KMS-11 (cell line): ENCODE measurements around the gene ESCO1.

Experiments
- H2AFZ ChIP-seq: fragments of 200-600 bp; sonication (generic); 2 replicates; pipeline ENCODE4 v1.6.1; 2016; ENCODE audit warnings: antibody characterized with exemption, mixed run types, low read depth
- H3K27ac ChIP-seq: fragments of 200-600 bp; sonication (generic); 2 replicates; pipeline ENCODE4 v1.6.1; 2016; ENCODE audit warnings: mild to moderate bottlenecking, mixed run types
- H3K27me3 ChIP-seq: fragments of 200-600 bp; sonication (generic); 2 replicates; pipeline ENCODE4 v1.6.1; 2017; ENCODE audit warnings: mild to moderate bottlenecking, low read depth, mixed run types, moderate library complexity; ENCODE audit not compliant: insufficient read depth
- H3K36me3 ChIP-seq: fragments of 200-600 bp; sonication (generic); 2 replicates; pipeline ENCODE4 v1.6.1; 2017; ENCODE audit warnings: mild to moderate bottlenecking, mixed run types; ENCODE audit not compliant: insufficient read depth
- H3K4me1 ChIP-seq: fragments of 200-600 bp; sonication (generic); 2 replicates; pipeline ENCODE4 v1.6.1; 2016; ENCODE audit warnings: mild to moderate bottlenecking, low read depth, mixed run types; ENCODE audit not compliant: poor library complexity, severe bottlenecking
- H3K4me2 ChIP-seq: fragments of 200-600 bp; sonication (generic); 2 replicates; pipeline ENCODE4 v1.7.0; 2016; ENCODE audit warnings: mild to moderate bottlenecking, mixed run types
- H3K4me3 ChIP-seq: fragments of 200-600 bp; sonication (generic); IDR thresholded peaks from 2 replicates; pipeline ENCODE4 v1.6.1; 2017; ENCODE audit warnings: low read depth, low read length, mixed read lengths; ENCODE audit not compliant: insufficient read depth
- H3K79me2 ChIP-seq: fragments of 200-600 bp; sonication (generic); 2 replicates; pipeline ENCODE4 v1.6.1; 2016; ENCODE audit warnings: low read depth, mixed run types; ENCODE audit not compliant: insufficient read depth
- H3K9ac ChIP-seq: fragments of 200-600 bp; sonication (generic); 2 replicates; pipeline ENCODE4 v1.6.1; 2016; ENCODE audit warnings: mild to moderate bottlenecking, mixed run types
- H4K20me1 ChIP-seq: fragments of 200-600 bp; sonication (generic); 2 replicates; pipeline ENCODE4 v1.6.1; 2016; ENCODE audit warnings: mild to moderate bottlenecking, mixed run types; ENCODE audit not compliant: insufficient read depth
- CTCF ChIP-seq: fragments of 200-600 bp; sonication (generic); conservative IDR thresholded peaks from 2 replicates; pipeline ENCODE4 v1.6.1; 2017; ENCODE audit warnings: low read depth, mild to moderate bottlenecking, antibody characterized with exemption, low read length, moderate library complexity, mixed read lengths

ESCO1 gene

DNA sequence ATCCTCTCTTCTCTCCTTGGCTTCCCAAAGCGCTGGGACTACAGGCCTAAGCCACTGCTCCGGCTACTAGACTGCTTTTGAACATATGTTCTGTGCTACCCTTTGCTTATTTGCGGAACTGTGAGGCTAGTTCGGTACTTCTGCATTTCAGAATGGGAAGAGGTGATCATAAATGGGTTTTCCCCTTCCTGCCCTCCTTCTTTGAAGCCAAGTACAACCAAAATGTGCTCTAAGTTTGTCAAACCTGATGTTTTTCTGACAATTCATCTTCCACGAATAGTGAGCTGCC, 1.7 kb upstream of the ESCO1 start:
- Histone ChIP-seq H2AFZ (no peak overlapping the region), H3K4me3 (no peak overlapping the region), H3K27me3 (no peaks in the 10 kb centered on the region), H3K79me2 (peaks cover 26% of the 10 kb centered on the region), H3K4me2 (no peak overlapping the region), H3K9ac (no peak overlapping the region), H4K20me1 (no peaks in the 10 kb centered on the region), H3K27ac (no peak overlapping the region), H3K4me1 (peaks cover 41% of the 10 kb centered on the region), H3K36me3 (no peaks in the 10 kb centered on the region)
- TF ChIP-seq CTCF, result no peak

DNA sequence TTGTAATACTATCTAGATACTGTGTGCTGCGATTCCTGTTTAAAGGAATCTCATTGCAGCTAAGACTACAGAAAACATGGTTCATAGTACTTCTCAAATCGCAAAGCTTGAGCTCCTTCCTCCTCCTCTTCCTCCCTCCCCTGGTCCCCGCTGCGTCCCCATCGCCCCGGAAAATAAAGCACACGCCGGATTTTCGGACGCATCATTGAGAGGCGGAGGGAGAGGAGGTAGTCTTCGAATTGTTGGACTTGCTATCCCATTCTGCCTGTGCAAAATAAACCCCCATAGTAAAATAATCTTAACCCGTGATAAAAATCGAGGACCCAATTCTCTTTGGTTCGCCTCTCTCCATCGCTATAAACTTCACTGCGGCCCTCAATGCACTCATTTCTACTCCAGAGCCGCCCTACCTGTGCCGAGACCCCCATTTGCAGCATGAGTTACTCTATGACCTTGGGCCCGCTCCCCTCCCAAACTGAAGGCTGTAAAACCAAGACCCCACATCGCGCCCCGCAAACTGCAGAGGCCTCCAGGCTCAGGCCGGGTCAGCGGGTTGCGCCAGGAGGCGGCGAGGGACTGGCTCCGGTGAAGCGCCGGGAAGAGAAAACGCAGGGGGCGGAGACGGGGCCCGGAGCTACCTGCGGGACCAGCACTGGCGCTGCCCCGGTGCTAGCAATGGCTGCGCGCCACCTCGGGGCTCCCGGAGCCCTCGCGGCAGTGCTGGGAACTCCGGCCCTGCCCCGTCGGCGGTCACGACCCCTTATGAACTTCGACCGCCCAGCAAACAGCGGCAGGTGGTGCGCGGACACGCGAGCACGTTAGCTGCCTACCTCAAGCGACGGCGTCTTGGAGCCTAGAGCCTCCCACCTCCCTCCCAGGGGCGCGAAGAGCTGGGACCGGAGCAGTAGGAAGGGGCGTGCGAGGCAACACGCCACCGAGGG, 649 bp downstream of the ESCO1 start:
- Histone ChIP-seq H3K27ac (peak overlapping the region; percentile 86), H3K4me2 (peak overlapping the region; percentile 67), H3K4me3 (no peak overlapping the region), H2AFZ (peak overlapping the region; percentile 100), H3K4me1 (peaks cover 39% of the 10 kb centered on the region), H3K9ac (peak overlapping the region; percentile 81), H3K27me3 (no peaks in the 10 kb centered on the region), H4K20me1 (no peaks in the 10 kb centered on the region), H3K36me3 (no peaks in the 10 kb centered on the region), H3K79me2 (peaks cover 47% of the 10 kb centered on the region)
- TF ChIP-seq CTCF, result no peak

- no peaks in the 10 kb centered on the region for H3K36me3 ChIP-seq
- no peaks in the 10 kb centered on the region for H3K27me3 ChIP-seq
- H2AFZ ChIP-seq, result peak overlapping the region; percentile 100
- H3K27ac ChIP-seq, result peak overlapping the region; percentile 86
- no peak for TF ChIP-seq CTCF
- H3K4me1 ChIP-seq, result peaks cover 37% of the 10 kb centered on the region
- peaks cover 55% of the 10 kb centered on the region for H3K79me2 ChIP-seq
- H3K4me2 ChIP-seq, result peak overlapping the region; percentile 67
- peak overlapping the region; percentile 81; the same call in 1 of the 2 replicates for H3K9ac ChIP-seq
- no peaks in the 10 kb centered on the region for H4K20me1 ChIP-seq
- no peak overlapping the region for H3K4me3 ChIP-seq
Measured at GRCh38 chr18:21598726-21599584, 1.5 kb downstream of the ESCO1 start.

DNA sequence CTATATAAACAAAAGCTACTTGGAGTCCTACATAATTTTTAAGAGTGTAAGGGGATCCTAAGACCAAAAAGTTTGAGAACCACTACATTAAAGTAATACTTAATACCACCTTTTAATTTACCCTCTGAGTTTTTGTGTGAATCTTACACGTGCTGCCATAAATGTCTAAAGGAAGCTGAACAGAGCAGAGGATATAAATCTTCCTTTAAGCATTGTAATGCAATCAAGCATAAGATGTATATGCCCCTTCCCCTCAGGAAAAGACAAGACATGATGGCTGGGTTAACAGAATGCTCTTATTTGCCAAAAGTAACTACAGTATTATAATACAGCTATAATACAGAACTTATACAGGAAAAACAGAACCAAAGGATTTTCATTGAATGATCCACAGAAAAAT, 2.9 kb downstream of the ESCO1 start:
- H3K4me2 ChIP-seq, result no peak overlapping the region; the same call in 1 of the 2 replicates
- peaks cover 59% of the 10 kb centered on the region for H3K79me2 ChIP-seq

More for the DNA sequence above, 2.9 kb downstream of the ESCO1 start:
- no peak overlapping the region for H3K4me3 ChIP-seq
- no peaks in the 10 kb centered on the region for H4K20me1 ChIP-seq
- no peak for TF ChIP-seq CTCF
- H3K36me3 ChIP-seq, result no peaks in the 10 kb centered on the region
- H3K27ac ChIP-seq, result no peak overlapping the region
- no peak overlapping the region for H2AFZ ChIP-seq
- H3K4me1 ChIP-seq, result peaks cover 37% of the 10 kb centered on the region
- no peaks in the 10 kb centered on the region for H3K27me3 ChIP-seq
- no peak overlapping the region for H3K9ac ChIP-seq
